SK-N-SH (cell line): Measurements from ENCODE around the gene PIK3C2B. TPM values are rescaled to one million over a fixed set of nuclear protein-coding genes. Genes with fewer than 3 reads are reported as not detected.

Experiments used
- CTCF ChIA-PET: fragments of 300-600, 350-600 bp; formaldehyde crosslinking; extraction: SDS; loops from one replicate; lab custom pipeline; 2021; lab: Yijun Ruan, JAX
- POLR2A ChIA-PET: fragments of 350-600 bp; sonication (Branson Sonifier 250); formaldehyde crosslinking; extraction: SDS; loops from one replicate; lab custom pipeline; 2020; ENCODE audit warnings: antibody characterized with exemption, inconsistent platforms; lab: Yijun Ruan, JAX
- DNase-seq: peaks from one replicate; pipeline ENCODE4 v3.0.0; 2012
- H2AFZ ChIP-seq: fragments of 200-600 bp; sonication (generic); 2 replicates; pipeline ENCODE4 v1.8.1; 2016; ENCODE audit warnings: antibody characterized with exemption, mild to moderate bottlenecking, low read depth
- H3F3A ChIP-seq: fragments of 200-600 bp; sonication (generic); replicated peaks from 2 replicates; pipeline ENCODE3; 2016; ENCODE audit warnings: antibody characterized with exemption, mild to moderate bottlenecking; ENCODE audit not compliant: insufficient read depth
- H3K27ac ChIP-seq, 2 experiments: fragments of 200-500 bp in 1 of 2; fragments of 200-600 bp in 1 of 2; sonication (Bioruptor generic) in 1 of 2; sonication (generic), shearing (Covaris generic) in 1 of 2; 2 replicates each; pipeline versions ENCODE4 v1.5.1 to v1.6.1; 2014 to 2016; ENCODE audit warnings: low read depth in 2 of 2, inconsistent platforms in 1 of 2, low read length in 1 of 2, mild to moderate bottlenecking in 1 of 2, mixed read lengths in 1 of 2
- H3K27me3 ChIP-seq: fragments of 200-600 bp; sonication (generic), shearing (Covaris generic); 2 replicates; pipeline ENCODE4 v1.6.1; 2016; ENCODE audit warnings: mixed run types; ENCODE audit not compliant: insufficient read depth
- H3K36me3 ChIP-seq, 2 experiments: fragments of 200-500 bp in 1 of 2; fragments of 200-600 bp in 1 of 2; sonication (Bioruptor generic) in 1 of 2; sonication (generic) in 1 of 2; replicated peaks in 1 of 2; 2 replicates each; pipeline versions ENCODE3 to v1.5.1; 2014 to 2016; ENCODE audit warnings: low read length in 1 of 2, mild to moderate bottlenecking in 1 of 2; ENCODE audit not compliant: insufficient read depth in 2 of 2, control insufficient read depth in 1 of 2
- H3K4me1 ChIP-seq, 2 experiments: fragments of 200-500 bp in 1 of 2; fragments of 200-600 bp in 1 of 2; sonication (Bioruptor generic) in 1 of 2; sonication (generic), shearing (Covaris generic) in 1 of 2; 2 replicates each; pipeline versions ENCODE4 v1.5.1 to v1.6.1; 2014 to 2016; ENCODE audit warnings: low read depth in 1 of 2, low read length in 1 of 2, mixed run types in 1 of 2; ENCODE audit not compliant: insufficient read depth in 2 of 2, control insufficient read depth in 1 of 2
- H3K4me2 ChIP-seq: fragments of 200-600 bp; sonication (generic), shearing (Covaris generic); 2 replicates; pipeline ENCODE4 v1.6.1; 2017; ENCODE audit warnings: mixed run types
- H3K4me3 ChIP-seq, 2 experiments: fragments of 200-500 bp in 1 of 2; fragments of 200-600 bp in 1 of 2; sonication (Bioruptor generic) in 1 of 2; sonication (generic), shearing (Covaris generic) in 1 of 2; 2 replicates each; pipeline versions ENCODE4 v1.5.1 to v1.8.1; 2014 to 2016; ENCODE audit warnings: low read depth in 2 of 2, inconsistent platforms in 1 of 2, low read length in 1 of 2, mild to moderate bottlenecking in 1 of 2, mixed read lengths in 1 of 2, moderate library complexity in 1 of 2
- H3K79me2 ChIP-seq: fragments of 200-600 bp; sonication (generic); 2 replicates; pipeline ENCODE4 v1.8.1; 2017; ENCODE audit warnings: mild to moderate bottlenecking; ENCODE audit not compliant: insufficient read depth
- H3K9ac ChIP-seq: fragments of 200-600 bp; sonication (generic); 2 replicates; pipeline ENCODE4 v1.6.1; 2017; ENCODE audit warnings: mixed run types
- H3K9me2 ChIP-seq: fragments of 200-600 bp; sonication (generic); 2 replicates; pipeline ENCODE4 v1.6.1; 2017; ENCODE audit warnings: mixed run types
- H3K9me3 ChIP-seq: fragments of 200-600 bp; sonication (generic); 2 replicates; pipeline ENCODE4 v1.6.1; 2017; ENCODE audit warnings: mixed run types, mild to moderate bottlenecking, moderate library complexity
- H4K20me1 ChIP-seq: fragments of 200-600 bp; sonication (generic); 2 replicates; pipeline ENCODE4 v1.6.1; 2017; ENCODE audit warnings: mild to moderate bottlenecking, mixed run types; ENCODE audit not compliant: insufficient read depth
- ELF1 ChIP-seq: IDR thresholded peaks from 2 replicates; pipeline ENCODE4 v1.4.0; 2012
- EP300 ChIP-seq, 2 experiments: IDR thresholded peaks; 2 replicates each; pipeline versions ENCODE4 v1.4.0 to v1.6.1; 2012; ENCODE audit warnings: borderline replicate concordance in 1 of 2, low read depth in 1 of 2, low read length in 1 of 2
- EZH2phosphoT487 ChIP-seq: fragments of 200-600 bp; sonication (generic); IDR thresholded peaks from 2 replicates; pipeline ENCODE4 v1.6.1; 2017; ENCODE audit warnings: low read depth, mixed run types, mild to moderate bottlenecking, antibody characterized with exemption, moderate library complexity, borderline replicate concordance
- FOSL2 ChIP-seq: IDR thresholded peaks from 2 replicates; pipeline ENCODE4 v1.4.0; 2012; ENCODE audit warnings: low read depth, mild to moderate bottlenecking, moderate library complexity, borderline replicate concordance
- FOXJ3 ChIP-seq: sonication (generic); formaldehyde crosslinking; IDR thresholded peaks from 2 replicates; pipeline ENCODE4 v1.5.1; 2020; ENCODE audit warnings: mild to moderate bottlenecking, missing genetic modification reagents
- FOXM1 ChIP-seq: IDR thresholded peaks from 2 replicates; pipeline ENCODE4 v1.4.0; 2012; ENCODE audit warnings: low read depth, mild to moderate bottlenecking
- GABPA ChIP-seq: IDR thresholded peaks from 2 replicates; pipeline ENCODE4 v1.4.0; 2012; ENCODE audit warnings: low read depth, mild to moderate bottlenecking
- GATA2 ChIP-seq: sonication (generic); formaldehyde crosslinking; IDR thresholded peaks from 2 replicates; pipeline ENCODE4 v1.5.0; 2020; ENCODE audit warnings: mild to moderate bottlenecking, missing genetic modification reagents
- JUND ChIP-seq: IDR thresholded peaks from 2 replicates; pipeline ENCODE4 v1.4.0; 2012
- MXI1 ChIP-seq: IDR thresholded peaks from 2 replicates; pipeline ENCODE4 v1.6.1; 2012; ENCODE audit warnings: mild to moderate bottlenecking, low read depth, low read length, improper control_type of control experiment
- NFIC ChIP-seq: IDR thresholded peaks from 2 replicates; pipeline ENCODE4 v1.4.0; 2012; ENCODE audit warnings: borderline replicate concordance
- NRF1 ChIP-seq: IDR thresholded peaks from 2 replicates; pipeline ENCODE4 v1.6.1; 2012; ENCODE audit warnings: low read depth, mild to moderate bottlenecking, low read length
- POLR2AphosphoS5 ChIP-seq: IDR thresholded peaks from 2 replicates; pipeline ENCODE4 v1.6.1; 2012; ENCODE audit warnings: low read depth, low read length
- RCOR1 ChIP-seq: fragments of 150-350 bp; IDR thresholded peaks from 2 replicates; pipeline ENCODE4 v1.6.1; 2017; ENCODE audit warnings: antibody characterized with exemption, low read length
- RFX5 ChIP-seq: IDR thresholded peaks from 2 replicates; pipeline ENCODE4 v1.6.1; 2012; ENCODE audit warnings: mild to moderate bottlenecking, improper control_type of control experiment, low read length
- RXRA ChIP-seq: IDR thresholded peaks from 2 replicates; pipeline ENCODE4 v1.4.0; 2012; ENCODE audit warnings: low read depth, mild to moderate bottlenecking, borderline replicate concordance
- SIN3A ChIP-seq: IDR thresholded peaks from 2 replicates; pipeline ENCODE4 v1.6.1; 2012; ENCODE audit warnings: low read depth, mild to moderate bottlenecking, low read length, moderate library complexity, borderline replicate concordance
- SMC3 ChIP-seq: IDR thresholded peaks from 2 replicates; pipeline ENCODE4 v1.6.1; 2012; ENCODE audit warnings: low read depth, low read length, improper control_type of control experiment
- TCF12 ChIP-seq: IDR thresholded peaks from 2 replicates; pipeline ENCODE4 v1.4.0; 2012
- WGBS: methylation state at CpG from one replicate; pipeline ENCODE4 v1.1.6; 2017; ENCODE audit warnings: low lambda C conversion rate; 5-methylcytosine and 5-hydroxymethylcytosine counted together
- polyA plus RNA-seq, 3 experiments: library from polyadenylated mRNA; depleted of rRNA; stranded (reverse); fragments of >200 nt; gene quantifications; 2 replicates each; pipeline ENCODE4 v1.2.3, GENCODE V29; 2012
- TF ChIP-seq, protein P1 (sequence below): fragments of 200-600 bp; sonication (generic); IDR thresholded peaks from 2 replicates; pipeline ENCODE4 v1.6.1; 2017; ENCODE audit warnings: antibody characterized with exemption, mild to moderate bottlenecking, moderate library complexity
- TF ChIP-seq, protein P2 (sequence below): fragments of 150-350 bp; IDR thresholded peaks from 2 replicates; pipeline ENCODE4 v1.6.1; 2017; ENCODE audit warnings: antibody characterized with exemption, low read length, low read depth, borderline replicate concordance
- TF ChIP-seq, protein P3 (sequence below): IDR thresholded peaks from 2 replicates; pipeline ENCODE4; 2012
- TF ChIP-seq, protein P4 (sequence below): fragments of 150-350 bp; IDR thresholded peaks from 2 replicates; pipeline ENCODE4 v1.6.1; 2016; ENCODE audit warnings: mild to moderate bottlenecking, low read depth, low read length
- TF ChIP-seq, protein P5 (sequence below): IDR thresholded peaks from 2 replicates; pipeline ENCODE4 v1.4.0; 2012; ENCODE audit warnings: low read depth, borderline replicate concordance
- TF ChIP-seq, protein P6 (sequence below): IDR thresholded peaks from 2 replicates; pipeline ENCODE4 v1.4.0; 2012; ENCODE audit warnings: low read depth, borderline replicate concordance

PIK3C2B gene
- polyA plus RNA-seq, 1 of the 3 experiments (the other 2 are of a cell fraction) = 6.5 TPM

DNA sequence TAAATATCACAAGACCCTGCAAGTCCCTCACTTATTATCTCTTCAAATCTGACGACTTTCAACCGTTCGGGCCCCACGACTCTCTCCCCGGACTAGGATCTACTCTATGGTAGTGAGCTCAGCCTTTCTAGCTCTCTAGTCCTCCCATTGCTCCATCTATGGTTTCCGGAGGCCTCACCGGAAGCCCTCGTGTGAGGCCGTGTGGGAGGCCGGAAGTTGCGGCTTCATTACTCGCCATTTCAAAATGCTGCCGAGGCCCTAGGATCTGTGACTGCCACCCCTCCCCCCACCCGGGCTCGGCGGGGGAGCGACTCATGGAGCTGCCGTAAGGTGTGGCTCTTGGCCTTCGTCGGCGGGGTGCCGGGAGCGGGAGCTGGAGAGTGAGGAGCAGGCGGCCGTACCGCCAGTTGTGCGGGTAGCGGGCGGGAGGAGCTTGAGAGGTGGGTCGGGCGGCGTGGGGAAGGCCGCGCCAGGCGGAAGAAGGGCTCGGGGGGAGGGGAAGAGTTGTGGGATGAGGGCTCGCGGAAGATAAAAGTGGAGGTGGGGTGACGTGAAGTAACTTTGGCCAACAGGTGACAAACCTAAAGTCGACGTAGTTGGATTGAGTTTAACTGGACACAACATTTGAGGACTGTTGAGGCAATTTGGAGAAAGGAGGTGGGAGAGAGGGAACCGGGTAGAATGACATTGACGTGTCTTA, 21.7 kb upstream of the PIK3C2B start, which contains the start of gene MDM4:
Gene MDM4, plus strand, starts transcription at position 227 of the 700 bp plus-strand sequence. CDS start 9,113 bp downstream, outside the sequence.
- Histone ChIP-seq H3K4me2 (peak within 1 kb of the TSS; percentile 75), H3K9ac (peak within 1 kb of the TSS; percentile 93), H3K9me2 (no peaks in the 10 kb centered on the region), H3K4me1 (peaks cover 4 to 8% of the 10 kb centered on the region in 2 experiments; a peak in 1 of 4 replicates), H2AFZ (peak within 1 kb of the TSS; percentile 95), H3K27ac (peak within 1 kb of the TSS; percentile 90), H3K36me3 (peaks cover 0 to 16% of the 10 kb centered on the region in 2 experiments), H3K9me3 (no peaks in the 10 kb centered on the region), H4K20me1 (peaks cover 9% of the 10 kb centered on the region), H3K79me2 (peaks cover 51% of the 10 kb centered on the region), H3F3A (peaks cover 11% of the 10 kb centered on the region), H3K27me3 (no peaks in the 10 kb centered on the region), H3K4me3 (peak within 1 kb of the TSS; percentile 61 to 73)
- DNase-seq = peak; percentile 92
- WGBS = under 1% methylated on average over 37 of the region's 43 CpGs
- POLR2A ChIA-PET = interaction anchor here (0.5 to 3.2 kb wide), 13 partner anchors 8 to 384 kb away, joined by 3 to 51 read pairs (median 5); partner anchors contain the start of gene PIK3C2B
- CTCF ChIA-PET = interaction anchor here (0.6 to 3.7 kb wide), 9 partner anchors 10 to 686 kb away, joined by 3 to 20 read pairs (median 4); partner anchors contain the start of gene PIK3C2B
- TF ChIP-seq, protein P1, sequence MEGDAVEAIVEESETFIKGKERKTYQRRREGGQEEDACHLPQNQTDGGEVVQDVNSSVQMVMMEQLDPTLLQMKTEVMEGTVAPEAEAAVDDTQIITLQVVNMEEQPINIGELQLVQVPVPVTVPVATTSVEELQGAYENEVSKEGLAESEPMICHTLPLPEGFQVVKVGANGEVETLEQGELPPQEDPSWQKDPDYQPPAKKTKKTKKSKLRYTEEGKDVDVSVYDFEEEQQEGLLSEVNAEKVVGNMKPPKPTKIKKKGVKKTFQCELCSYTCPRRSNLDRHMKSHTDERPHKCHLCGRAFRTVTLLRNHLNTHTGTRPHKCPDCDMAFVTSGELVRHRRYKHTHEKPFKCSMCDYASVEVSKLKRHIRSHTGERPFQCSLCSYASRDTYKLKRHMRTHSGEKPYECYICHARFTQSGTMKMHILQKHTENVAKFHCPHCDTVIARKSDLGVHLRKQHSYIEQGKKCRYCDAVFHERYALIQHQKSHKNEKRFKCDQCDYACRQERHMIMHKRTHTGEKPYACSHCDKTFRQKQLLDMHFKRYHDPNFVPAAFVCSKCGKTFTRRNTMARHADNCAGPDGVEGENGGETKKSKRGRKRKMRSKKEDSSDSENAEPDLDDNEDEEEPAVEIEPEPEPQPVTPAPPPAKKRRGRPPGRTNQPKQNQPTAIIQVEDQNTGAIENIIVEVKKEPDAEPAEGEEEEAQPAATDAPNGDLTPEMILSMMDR = no peak
- peak; percentile 67 for TF ChIP-seq GATA2
- no peak; the same call in 1 of the 2 replicates for TF ChIP-seq RXRA
- no peak for TF ChIP-seq MXI1
- no peak for TF ChIP-seq FOSL2
- TF ChIP-seq RFX5 = peak; percentile 16; the same call in 1 of the 2 replicates
- TF ChIP-seq NRF1 = no peak
- peak; percentile 82 for TF ChIP-seq FOXJ3
- TF ChIP-seq EP300 (IDR thresholded peaks at IDR 0.05; ENCODE audit: borderline replicate concordance in 1 of 2, low read depth in 1 of 2, low read length in 1 of 2) = 0 out of 4 replicates have a peak, but pooled peaks of 1 of the 2 experiments have one; percentile 24
- TF ChIP-seq NFIC = no peak
- TF ChIP-seq FOXM1 = 0 out of 2 replicates have a peak, but pooled peaks have one; percentile 73
- TF ChIP-seq, protein P2, sequence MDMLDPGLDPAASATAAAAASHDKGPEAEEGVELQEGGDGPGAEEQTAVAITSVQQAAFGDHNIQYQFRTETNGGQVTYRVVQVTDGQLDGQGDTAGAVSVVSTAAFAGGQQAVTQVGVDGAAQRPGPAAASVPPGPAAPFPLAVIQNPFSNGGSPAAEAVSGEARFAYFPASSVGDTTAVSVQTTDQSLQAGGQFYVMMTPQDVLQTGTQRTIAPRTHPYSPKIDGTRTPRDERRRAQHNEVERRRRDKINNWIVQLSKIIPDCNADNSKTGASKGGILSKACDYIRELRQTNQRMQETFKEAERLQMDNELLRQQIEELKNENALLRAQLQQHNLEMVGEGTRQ = no peak
- TF ChIP-seq, protein P3, sequence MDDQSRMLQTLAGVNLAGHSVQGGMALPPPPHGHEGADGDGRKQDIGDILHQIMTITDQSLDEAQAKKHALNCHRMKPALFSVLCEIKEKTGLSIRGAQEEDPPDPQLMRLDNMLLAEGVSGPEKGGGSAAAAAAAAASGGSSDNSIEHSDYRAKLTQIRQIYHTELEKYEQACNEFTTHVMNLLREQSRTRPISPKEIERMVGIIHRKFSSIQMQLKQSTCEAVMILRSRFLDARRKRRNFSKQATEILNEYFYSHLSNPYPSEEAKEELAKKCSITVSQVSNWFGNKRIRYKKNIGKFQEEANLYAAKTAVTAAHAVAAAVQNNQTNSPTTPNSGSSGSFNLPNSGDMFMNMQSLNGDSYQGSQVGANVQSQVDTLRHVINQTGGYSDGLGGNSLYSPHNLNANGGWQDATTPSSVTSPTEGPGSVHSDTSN = 0 out of 2 replicates have a peak, but pooled peaks have one; percentile 12
- TF ChIP-seq TCF12 = peak; percentile 70
- TF ChIP-seq POLR2AphosphoS5 = peak; percentile 82
- TF ChIP-seq EZH2phosphoT487 = no peak
- TF ChIP-seq, protein P4, sequence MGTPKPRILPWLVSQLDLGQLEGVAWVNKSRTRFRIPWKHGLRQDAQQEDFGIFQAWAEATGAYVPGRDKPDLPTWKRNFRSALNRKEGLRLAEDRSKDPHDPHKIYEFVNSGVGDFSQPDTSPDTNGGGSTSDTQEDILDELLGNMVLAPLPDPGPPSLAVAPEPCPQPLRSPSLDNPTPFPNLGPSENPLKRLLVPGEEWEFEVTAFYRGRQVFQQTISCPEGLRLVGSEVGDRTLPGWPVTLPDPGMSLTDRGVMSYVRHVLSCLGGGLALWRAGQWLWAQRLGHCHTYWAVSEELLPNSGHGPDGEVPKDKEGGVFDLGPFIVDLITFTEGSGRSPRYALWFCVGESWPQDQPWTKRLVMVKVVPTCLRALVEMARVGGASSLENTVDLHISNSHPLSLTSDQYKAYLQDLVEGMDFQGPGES = no peak
- TF ChIP-seq RCOR1 = no peak
- TF ChIP-seq ELF1 = peak; percentile 74; the same call in 1 of the 2 replicates
- TF ChIP-seq, protein P5, sequence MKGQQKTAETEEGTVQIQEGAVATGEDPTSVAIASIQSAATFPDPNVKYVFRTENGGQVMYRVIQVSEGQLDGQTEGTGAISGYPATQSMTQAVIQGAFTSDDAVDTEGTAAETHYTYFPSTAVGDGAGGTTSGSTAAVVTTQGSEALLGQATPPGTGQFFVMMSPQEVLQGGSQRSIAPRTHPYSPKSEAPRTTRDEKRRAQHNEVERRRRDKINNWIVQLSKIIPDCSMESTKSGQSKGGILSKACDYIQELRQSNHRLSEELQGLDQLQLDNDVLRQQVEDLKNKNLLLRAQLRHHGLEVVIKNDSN = 0 out of 2 replicates have a peak, but pooled peaks have one; percentile 16
- no peak; the same call in 1 of the 2 replicates for TF ChIP-seq JUND
- TF ChIP-seq SMC3 = no peak
- TF ChIP-seq, protein P6, sequence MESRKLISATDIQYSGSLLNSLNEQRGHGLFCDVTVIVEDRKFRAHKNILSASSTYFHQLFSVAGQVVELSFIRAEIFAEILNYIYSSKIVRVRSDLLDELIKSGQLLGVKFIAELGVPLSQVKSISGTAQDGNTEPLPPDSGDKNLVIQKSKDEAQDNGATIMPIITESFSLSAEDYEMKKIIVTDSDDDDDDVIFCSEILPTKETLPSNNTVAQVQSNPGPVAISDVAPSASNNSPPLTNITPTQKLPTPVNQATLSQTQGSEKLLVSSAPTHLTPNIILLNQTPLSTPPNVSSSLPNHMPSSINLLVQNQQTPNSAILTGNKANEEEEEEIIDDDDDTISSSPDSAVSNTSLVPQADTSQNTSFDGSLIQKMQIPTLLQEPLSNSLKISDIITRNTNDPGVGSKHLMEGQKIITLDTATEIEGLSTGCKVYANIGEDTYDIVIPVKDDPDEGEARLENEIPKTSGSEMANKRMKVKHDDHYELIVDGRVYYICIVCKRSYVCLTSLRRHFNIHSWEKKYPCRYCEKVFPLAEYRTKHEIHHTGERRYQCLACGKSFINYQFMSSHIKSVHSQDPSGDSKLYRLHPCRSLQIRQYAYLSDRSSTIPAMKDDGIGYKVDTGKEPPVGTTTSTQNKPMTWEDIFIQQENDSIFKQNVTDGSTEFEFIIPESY = peak; percentile 51; the same call in 1 of the 2 replicates
- peak; percentile 61; the same call in 1 of the 2 replicates for TF ChIP-seq SIN3A
- TF ChIP-seq GABPA = peak; percentile 92
